Activated naive CD4-positive, alpha-beta T cell treated with anti-CD3 and anti-CD28 coated beads, Interleukin-2, amount 50 U/mL, for 16 hours (primary cell): ENCODE data around the gene LAMC2.

Experiments used
- DNase-seq: peaks from one replicate; pipeline ENCODE4 v3.0.0-alpha.2; 2020

Gene LAMC2

GRCh38 chr1:183175631-183176030 lies 10.4 kb upstream of the LAMC2 start:
- DNase-seq: no peak

- DNase-seq: no peak
These were observed 7.5 kb upstream of the LAMC2 start for GRCh38 chr1:183178545-183178944.

- DNase-seq: no peak
These were observed 7.0 kb upstream of the LAMC2 start for GRCh38 chr1:183179033-183179432.

- DNase-seq: no peak
These were observed 5.8 kb upstream of the LAMC2 start for GRCh38 chr1:183180218-183180617.

- DNase-seq: no peak
These were observed 5.4 kb upstream of the LAMC2 start for GRCh38 chr1:183180634-183181056.

GRCh38 chr1:183186841-183187240 lies 777 bp downstream of the LAMC2 start:
- DNase-seq: no peak

GRCh38 chr1:183188240-183188639 lies 2.2 kb downstream of the LAMC2 start:
- DNase-seq: no peak

GRCh38 chr1:183191833-183192232 lies 5.8 kb downstream of the LAMC2 start:
- no peak for DNase-seq

GRCh38 chr1:183193963-183194525 lies 8.0 kb downstream of the LAMC2 start:
- DNase-seq: no peak

GRCh38 chr1:183194527-183195141 lies 8.6 kb downstream of the LAMC2 start:
- no peak for DNase-seq

GRCh38 chr1:183195142-183195574 lies 9.1 kb downstream of the LAMC2 start:
- no peak for DNase-seq

GRCh38 chr1:183197762-183198161 lies 11.7 kb downstream of the LAMC2 start:
- no peak for DNase-seq

GRCh38 chr1:183198463-183198862 lies 12.4 kb downstream of the LAMC2 start:
- no peak for DNase-seq

GRCh38 chr1:183199304-183199703 lies 13.2 kb downstream of the LAMC2 start:
- no peak for DNase-seq

GRCh38 chr1:183200451-183200850 lies 14.4 kb downstream of the LAMC2 start:
- no peak for DNase-seq

GRCh38 chr1:183203094-183203493 lies 17.0 kb downstream of the LAMC2 start:
- no peak for DNase-seq

GRCh38 chr1:183205196-183205781 lies 19.2 kb downstream of the LAMC2 start:
- DNase-seq: no peak

- no peak for DNase-seq
These were observed 20.6 kb downstream of the LAMC2 start for GRCh38 chr1:183206538-183207122.

GRCh38 chr1:183209533-183210158 lies 23.6 kb downstream of the LAMC2 start:
- DNase-seq: no peak

GRCh38 chr1:183210681-183211080 lies 24.6 kb downstream of the LAMC2 start:
- DNase-seq: no peak

- DNase-seq: no peak
These were observed 26.8 kb downstream of the LAMC2 start for GRCh38 chr1:183212870-183213269.

- DNase-seq: no peak
These were observed 28.2 kb downstream of the LAMC2 start for GRCh38 chr1:183214021-183214970.
